Activated T-cell treated with anti-CD3 and anti-CD28 coated beads for 48 hours (primary cell): Measurements from ENCODE around the gene PLEKHA5.

Experiments
- DNase-seq: peaks from one replicate; pipeline ENCODE4 v3.0.0-alpha.2; 2020; ENCODE audit warnings: low read depth

Gene PLEKHA5

GRCh38 chr12:19230896-19231295, 101.4 kb downstream of the PLEKHA5 start:
- DNase-seq = no peak

GRCh38 chr12:19234171-19234704, 104.7 kb downstream of the PLEKHA5 start:
- no peak for DNase-seq

- DNase-seq = no peak
Observed at GRCh38 chr12:19234981-19235871, 105.7 kb downstream of the PLEKHA5 start.

- no peak for DNase-seq
Observed at GRCh38 chr12:19236656-19237055, 107.1 kb downstream of the PLEKHA5 start.

GRCh38 chr12:19238540-19238939, 109.0 kb downstream of the PLEKHA5 start:
- no peak for DNase-seq

GRCh38 chr12:19239102-19239501, 109.6 kb downstream of the PLEKHA5 start:
- no peak for DNase-seq

GRCh38 chr12:19239616-19240234, 110.2 kb downstream of the PLEKHA5 start:
- DNase-seq = no peak

GRCh38 chr12:19242581-19242980, 113.0 kb downstream of the PLEKHA5 start:
- DNase-seq = no peak

GRCh38 chr12:19243551-19243950, 114.0 kb downstream of the PLEKHA5 start:
- no peak for DNase-seq

- DNase-seq = no peak
Observed at GRCh38 chr12:19244312-19244711, 114.8 kb downstream of the PLEKHA5 start.

GRCh38 chr12:19245106-19245505, 115.6 kb downstream of the PLEKHA5 start:
- no peak for DNase-seq

GRCh38 chr12:19245666-19246065, 116.1 kb downstream of the PLEKHA5 start:
- no peak for DNase-seq

- DNase-seq = no peak
Observed at GRCh38 chr12:19246933-19247332, 117.4 kb downstream of the PLEKHA5 start.

GRCh38 chr12:19248929-19249602, 119.5 kb downstream of the PLEKHA5 start:
- no peak for DNase-seq

GRCh38 chr12:19251481-19252132, 122.1 kb downstream of the PLEKHA5 start:
- DNase-seq = no peak

GRCh38 chr12:19260135-19260534, 130.6 kb downstream of the PLEKHA5 start:
- no peak for DNase-seq

- no peak for DNase-seq
Observed at GRCh38 chr12:19261773-19262172, 132.2 kb downstream of the PLEKHA5 start.

GRCh38 chr12:19263672-19264071, 134.1 kb downstream of the PLEKHA5 start:
- DNase-seq = no peak

GRCh38 chr12:19273482-19274330, 144.2 kb downstream of the PLEKHA5 start:
- peak; percentile 9 for DNase-seq

GRCh38 chr12:19276767-19277166, 147.2 kb downstream of the PLEKHA5 start:
- DNase-seq = no peak

- DNase-seq = no peak
Observed at GRCh38 chr12:19277711-19278110, 148.2 kb downstream of the PLEKHA5 start.
